Endodermal cell (in vitro differentiated cells): ENCODE results near the gene FGFRL1. TPM values are rescaled to one million over a fixed set of nuclear protein-coding genes. Genes with fewer than 3 reads are reported as not detected.
A peak's percentile ranks its signal among the peaks of the same experiment; 100 is the strongest.

Source experiments
- DNase-seq: peaks from one replicate; pipeline ENCODE4 v3.0.0-alpha.2; 2017
- H3K27ac ChIP-seq: 2 replicates; pipeline ENCODE4 v1.5.1; 2013; ENCODE audit warnings: mild to moderate bottlenecking, low read depth, low read length, moderate library complexity
- H3K27me3 ChIP-seq: 2 replicates; pipeline ENCODE4 v1.6.1; 2013; ENCODE audit warnings: mild to moderate bottlenecking, low read length, moderate library complexity; ENCODE audit not compliant: insufficient read depth, control insufficient read depth, poor library complexity, severe bottlenecking
- H3K36me3 ChIP-seq: 2 replicates; pipeline ENCODE4 v1.7.0; 2013; ENCODE audit warnings: mild to moderate bottlenecking, low read length, moderate library complexity; ENCODE audit not compliant: control insufficient read depth, insufficient read depth
- H3K4me1 ChIP-seq: one replicate; pipeline ENCODE4 v1.7.0; 2013; ENCODE audit warnings: low read length; ENCODE audit not compliant: control insufficient read depth, insufficient read depth
- H3K4me3 ChIP-seq: 2 replicates; pipeline ENCODE4 v1.5.1; 2013; ENCODE audit warnings: mild to moderate bottlenecking, low read length, moderate library complexity
- H3K9ac ChIP-seq: 2 replicates; pipeline ENCODE4 v1.6.1; 2013; ENCODE audit warnings: mild to moderate bottlenecking, low read length, moderate library complexity; ENCODE audit not compliant: poor library complexity, severe bottlenecking; ENCODE audit errors: extremely low read depth
- H3K9me3 ChIP-seq: 2 replicates; pipeline ENCODE4 v1.6.1; 2013; ENCODE audit warnings: mild to moderate bottlenecking, low read length, moderate library complexity; ENCODE audit not compliant: control insufficient read depth
- H3K27ac Mint-ChIP-seq: 2 replicates; pipeline ENCODE4 v1.8.0; 2020; ENCODE audit warnings: mixed read lengths
- H3K27me3 Mint-ChIP-seq: 2 replicates; pipeline ENCODE4 v1.8.0; 2021; ENCODE audit warnings: mild to moderate bottlenecking, mixed read lengths; ENCODE audit not compliant: insufficient read depth
- H3K36me3 Mint-ChIP-seq: 2 replicates; pipeline ENCODE4 v1.8.0; 2020; ENCODE audit warnings: low read depth, mixed read lengths
- H3K4me1 Mint-ChIP-seq: 2 replicates; pipeline ENCODE4 v1.8.0; 2020; ENCODE audit warnings: mixed read lengths
- H3K4me3 Mint-ChIP-seq: 2 replicates; pipeline ENCODE4 v1.8.0; 2020; ENCODE audit warnings: mild to moderate bottlenecking, moderate library complexity, mixed read lengths
- H3K9me3 Mint-ChIP-seq: 2 replicates; pipeline ENCODE4 v1.8.0; 2020; ENCODE audit warnings: mild to moderate bottlenecking, mixed read lengths
- WGBS, 2 experiments: methylation state at CpG; one replicate each; pipeline versions ENCODE4 v1.1.5 to v1.1.7; 2013; ENCODE audit warnings: missing lambda C conversion rate in 2 of 2, mixed read lengths in 1 of 2; ENCODE audit not compliant: insufficient coverage in 1 of 2, insufficient read length in 1 of 2; 5-methylcytosine and 5-hydroxymethylcytosine counted together
- total RNA-seq, 2 donors: library from RNA; stranded (reverse); fragmentation: NEBNext Ultra II Directional in 1 of 2; extraction: Animal tissue kit (Norgen Biotek cat#: 25700) in 1 of 2; gene quantifications; 2 replicates in 1 of 2; 3 replicates in 1 of 2; pipeline ENCODE4 v1.2.1, GENCODE V29; 2021
- TF ChIP-seq, protein P1 (sequence below): fragments of 200-600 bp; sonication (generic); conservative IDR thresholded peaks from 2 replicates; pipeline ENCODE4 v1.5.0; 2021; ENCODE audit warnings: antibody characterized with exemption, mild to moderate bottlenecking

FGFRL1 gene
- total RNA-seq, 2 donors from 2014 or later: 51.0 to 93.3 TPM

DNA sequence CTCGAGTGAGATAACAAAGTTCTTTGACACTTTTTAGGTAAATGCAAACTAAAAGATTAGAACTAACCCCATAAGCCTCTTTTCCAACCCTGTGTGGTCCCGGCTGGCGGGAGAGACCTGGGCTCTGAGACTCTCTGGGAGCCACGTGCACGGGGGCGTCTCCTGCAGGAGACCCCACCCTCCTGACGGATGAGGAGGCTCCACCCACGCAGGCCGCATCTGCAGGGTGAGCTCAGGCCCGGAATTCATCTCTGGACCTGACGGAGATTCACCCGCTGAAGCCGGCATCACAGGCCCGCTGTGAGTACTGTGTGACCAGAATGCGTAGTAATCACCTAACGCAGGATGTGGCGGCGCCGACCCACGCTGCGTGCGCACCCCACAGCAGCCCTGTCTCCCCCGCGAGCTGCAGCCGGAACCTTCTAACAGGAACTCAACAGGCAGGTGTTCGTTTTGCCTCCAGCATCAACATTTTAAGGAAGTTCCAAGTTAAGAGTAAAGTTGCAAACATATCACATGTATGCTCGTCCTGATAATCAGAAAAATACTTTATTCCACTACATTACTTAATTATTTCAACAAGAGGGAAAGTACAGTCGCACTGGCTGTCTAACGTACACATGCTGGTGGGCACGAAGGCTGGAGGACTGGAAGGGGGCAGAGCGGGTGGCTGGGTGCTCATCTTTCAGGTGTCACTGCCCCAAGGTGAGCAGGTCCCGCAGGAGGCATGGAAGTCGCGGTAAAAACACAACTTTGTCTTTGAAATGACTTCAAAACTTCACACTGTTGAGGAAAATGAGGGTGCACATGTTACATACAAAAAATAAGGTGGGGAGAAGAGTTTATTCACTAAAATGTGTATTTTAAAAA lies 44.5 kb downstream of the FGFRL1 start:
- no peaks in the 10 kb centered on the region for H3K36me3 Mint-ChIP-seq
- H3K27ac ChIP-seq: no peak overlapping the region
- TF ChIP-seq, protein P1, sequence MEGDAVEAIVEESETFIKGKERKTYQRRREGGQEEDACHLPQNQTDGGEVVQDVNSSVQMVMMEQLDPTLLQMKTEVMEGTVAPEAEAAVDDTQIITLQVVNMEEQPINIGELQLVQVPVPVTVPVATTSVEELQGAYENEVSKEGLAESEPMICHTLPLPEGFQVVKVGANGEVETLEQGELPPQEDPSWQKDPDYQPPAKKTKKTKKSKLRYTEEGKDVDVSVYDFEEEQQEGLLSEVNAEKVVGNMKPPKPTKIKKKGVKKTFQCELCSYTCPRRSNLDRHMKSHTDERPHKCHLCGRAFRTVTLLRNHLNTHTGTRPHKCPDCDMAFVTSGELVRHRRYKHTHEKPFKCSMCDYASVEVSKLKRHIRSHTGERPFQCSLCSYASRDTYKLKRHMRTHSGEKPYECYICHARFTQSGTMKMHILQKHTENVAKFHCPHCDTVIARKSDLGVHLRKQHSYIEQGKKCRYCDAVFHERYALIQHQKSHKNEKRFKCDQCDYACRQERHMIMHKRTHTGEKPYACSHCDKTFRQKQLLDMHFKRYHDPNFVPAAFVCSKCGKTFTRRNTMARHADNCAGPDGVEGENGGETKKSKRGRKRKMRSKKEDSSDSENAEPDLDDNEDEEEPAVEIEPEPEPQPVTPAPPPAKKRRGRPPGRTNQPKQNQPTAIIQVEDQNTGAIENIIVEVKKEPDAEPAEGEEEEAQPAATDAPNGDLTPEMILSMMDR: no peak
- no peaks in the 10 kb centered on the region for H3K4me1 Mint-ChIP-seq
- H3K9me3 Mint-ChIP-seq: peaks cover 1% of the 10 kb centered on the region
- H3K27ac Mint-ChIP-seq: no peak overlapping the region
- H3K27me3 ChIP-seq: peaks cover 88% of the 10 kb centered on the region
- H3K36me3 ChIP-seq: no peaks in the 10 kb centered on the region
- H3K4me3 ChIP-seq: no peak overlapping the region
- H3K4me1 ChIP-seq: no peaks in the 10 kb centered on the region
- H3K9ac ChIP-seq: no peak overlapping the region
- 68 to 71% methylated on average over 28 to 34 of the region's 34 CpGs for WGBS, 2 experiments
- no peaks in the 10 kb centered on the region for H3K9me3 ChIP-seq
- no peak overlapping the region for H3K4me3 Mint-ChIP-seq
- peaks cover 80% of the 10 kb centered on the region for H3K27me3 Mint-ChIP-seq
- DNase-seq: peak; percentile 87

DNA sequence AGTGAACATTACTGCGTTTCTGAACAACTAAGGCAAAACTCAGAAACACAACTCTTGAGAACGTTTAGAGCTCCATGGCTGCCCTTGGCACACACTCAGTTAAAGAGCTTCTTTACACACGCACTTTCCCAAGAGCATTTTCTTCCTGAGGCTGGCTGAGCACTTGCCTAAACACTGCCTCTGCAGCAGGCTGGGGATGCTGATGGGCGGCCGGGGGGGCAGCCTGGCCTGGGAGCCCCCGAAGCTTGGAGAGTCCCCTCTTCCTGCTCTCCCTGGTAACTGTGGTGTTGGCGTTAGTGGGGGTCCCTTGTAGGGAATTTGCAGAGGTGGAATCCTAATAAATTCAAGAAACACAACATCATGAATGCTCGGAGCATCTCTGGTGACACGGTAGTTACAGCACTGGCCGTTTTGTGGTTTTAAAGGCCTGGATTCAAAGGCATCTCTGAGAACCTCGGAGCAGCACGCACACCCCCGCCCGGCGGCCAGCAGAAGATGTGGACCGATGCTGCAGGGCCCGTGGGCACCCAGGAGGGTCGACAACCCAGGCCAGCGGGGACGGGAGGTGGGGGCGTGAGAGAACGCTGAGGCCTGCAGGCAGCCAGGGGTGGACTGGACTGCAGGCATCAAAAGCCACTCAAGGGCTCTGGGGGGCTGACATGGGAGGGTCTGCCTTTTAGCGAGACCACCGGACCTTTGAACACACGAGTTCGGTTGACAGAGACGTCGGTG lies 45.4 kb downstream of the FGFRL1 start:
- no peaks in the 10 kb centered on the region for H3K36me3 ChIP-seq
- TF ChIP-seq, protein P1: no peak

DNA sequence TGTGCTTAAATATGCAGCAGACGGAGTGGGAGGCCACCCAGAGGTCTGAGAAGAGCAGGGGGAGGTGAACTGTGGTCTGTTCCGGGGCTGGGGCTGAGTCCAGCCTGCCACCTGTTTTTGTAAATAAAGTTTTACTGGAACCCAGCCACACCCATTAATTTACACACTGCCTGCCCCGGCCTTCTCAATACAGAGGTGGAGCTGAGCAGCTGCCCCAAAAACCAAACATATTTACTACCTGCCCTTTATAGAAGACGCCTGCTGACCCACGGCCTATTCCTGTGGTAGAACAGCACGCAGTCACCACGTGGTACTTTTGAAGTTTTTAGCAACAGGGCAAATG lies 45.9 kb downstream of the FGFRL1 start:
- H3K36me3 ChIP-seq: no peaks in the 10 kb centered on the region
- H3K27me3 Mint-ChIP-seq: peaks cover 75% of the 10 kb centered on the region
- H3K4me3 Mint-ChIP-seq: no peak overlapping the region
- H3K4me3 ChIP-seq: no peak overlapping the region
- peak; percentile 34 for DNase-seq
- WGBS, 2 experiments: 82 to 91% methylated on average over 6 to 7 of the region's 7 CpGs
- H3K27me3 ChIP-seq: peaks cover 88% of the 10 kb centered on the region
- no peaks in the 10 kb centered on the region for H3K4me1 Mint-ChIP-seq
- H3K9me3 ChIP-seq: no peaks in the 10 kb centered on the region
- H3K9ac ChIP-seq: no peak overlapping the region
- TF ChIP-seq, protein P1: no peak
- H3K4me1 ChIP-seq: no peaks in the 10 kb centered on the region
- no peak overlapping the region for H3K27ac ChIP-seq
- H3K36me3 Mint-ChIP-seq: no peaks in the 10 kb centered on the region
- H3K27ac Mint-ChIP-seq: no peak overlapping the region
- H3K9me3 Mint-ChIP-seq: no peaks in the 10 kb centered on the region

More for the DNA sequence above, 45.4 kb downstream of the FGFRL1 start:
- peaks cover under 1% of the 10 kb centered on the region for H3K9me3 Mint-ChIP-seq
- Histone ChIP-seq H3K9ac (no peak overlapping the region), H3K27me3 (peaks cover 88% of the 10 kb centered on the region), H3K4me1 (no peaks in the 10 kb centered on the region), H3K9me3 (no peaks in the 10 kb centered on the region), H3K27ac (no peak overlapping the region), H3K4me3 (no peak overlapping the region)
- H3K4me1 Mint-ChIP-seq: no peaks in the 10 kb centered on the region
- WGBS, 2 experiments: 88 to 90% methylated on average over 14 to 28 of the region's 28 CpGs
- no peak for DNase-seq
- no peaks in the 10 kb centered on the region for H3K36me3 Mint-ChIP-seq
- H3K27me3 Mint-ChIP-seq: peaks cover 76% of the 10 kb centered on the region
- no peak overlapping the region for H3K4me3 Mint-ChIP-seq
- no peak overlapping the region for H3K27ac Mint-ChIP-seq
